ENCODE data around the gene CAMK2G.
"Not testable (repeated sequence)": the region's sequence is repeated elsewhere in the genome, so short reads cannot be mapped to it uniquely, and the experiment has no call there.

CAMK2G gene

DNA sequence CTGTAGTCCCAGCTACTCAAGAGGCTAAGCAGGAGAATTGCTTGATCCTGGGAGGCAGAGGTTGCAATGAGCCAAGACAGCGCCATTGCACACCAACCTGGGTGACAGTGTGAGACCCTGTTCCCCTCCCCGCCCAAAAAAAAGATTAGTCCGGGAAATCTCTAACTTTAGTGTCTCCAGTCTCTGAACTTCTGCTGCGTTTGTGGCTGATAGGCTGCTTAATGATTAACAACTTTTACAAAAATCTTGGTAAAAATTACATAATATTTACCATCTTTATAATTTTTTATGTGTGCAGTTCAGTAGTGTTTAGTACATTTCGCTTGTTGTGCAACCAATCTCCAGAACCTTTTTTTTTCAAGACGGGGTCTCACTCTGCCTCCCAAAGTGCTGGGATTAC, 26.9 kb upstream of the CAMK2G start:
- DNase-seq: no peak

DNA sequence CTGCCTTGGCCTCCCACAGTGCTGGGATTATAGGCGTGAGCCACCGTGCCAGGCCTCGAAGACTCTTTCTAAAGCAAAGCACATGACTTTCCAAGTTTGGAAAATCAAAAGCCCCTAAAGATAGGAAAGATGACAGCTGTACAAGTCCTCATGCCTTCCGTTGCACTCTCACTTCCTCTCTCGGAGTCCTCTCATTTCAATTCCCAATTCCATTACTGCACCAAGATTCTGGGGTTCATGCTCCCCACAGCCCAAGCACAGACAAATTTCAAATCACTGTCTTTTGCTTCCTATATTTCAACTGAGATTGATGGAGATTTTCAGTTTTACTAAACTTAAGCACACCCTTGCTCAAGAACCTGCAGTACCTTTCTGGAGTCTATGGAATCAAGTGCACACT, 25.7 kb upstream of the CAMK2G start:
- DNase-seq: no peak

DNA sequence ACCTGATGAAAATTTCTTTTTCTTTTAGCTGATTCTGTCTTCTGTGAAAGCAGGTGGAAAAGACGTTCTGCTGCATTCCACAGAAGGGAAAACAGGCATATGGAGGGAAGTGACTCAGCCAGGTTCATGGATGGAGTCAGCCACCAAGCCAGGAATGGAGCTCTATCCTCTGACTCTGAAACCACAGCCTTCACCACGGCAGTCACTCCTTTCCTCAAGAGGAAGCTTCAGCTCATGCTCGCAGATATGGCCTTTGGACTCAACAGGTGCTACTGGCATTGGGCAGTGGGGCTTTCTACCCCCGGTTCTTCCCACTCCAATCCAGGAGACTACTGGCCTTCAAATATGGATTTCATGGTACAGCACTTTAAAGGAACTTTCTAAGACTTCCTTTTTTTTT, 25.1 kb upstream of the CAMK2G start:
- DNase-seq: no peak

DNA sequence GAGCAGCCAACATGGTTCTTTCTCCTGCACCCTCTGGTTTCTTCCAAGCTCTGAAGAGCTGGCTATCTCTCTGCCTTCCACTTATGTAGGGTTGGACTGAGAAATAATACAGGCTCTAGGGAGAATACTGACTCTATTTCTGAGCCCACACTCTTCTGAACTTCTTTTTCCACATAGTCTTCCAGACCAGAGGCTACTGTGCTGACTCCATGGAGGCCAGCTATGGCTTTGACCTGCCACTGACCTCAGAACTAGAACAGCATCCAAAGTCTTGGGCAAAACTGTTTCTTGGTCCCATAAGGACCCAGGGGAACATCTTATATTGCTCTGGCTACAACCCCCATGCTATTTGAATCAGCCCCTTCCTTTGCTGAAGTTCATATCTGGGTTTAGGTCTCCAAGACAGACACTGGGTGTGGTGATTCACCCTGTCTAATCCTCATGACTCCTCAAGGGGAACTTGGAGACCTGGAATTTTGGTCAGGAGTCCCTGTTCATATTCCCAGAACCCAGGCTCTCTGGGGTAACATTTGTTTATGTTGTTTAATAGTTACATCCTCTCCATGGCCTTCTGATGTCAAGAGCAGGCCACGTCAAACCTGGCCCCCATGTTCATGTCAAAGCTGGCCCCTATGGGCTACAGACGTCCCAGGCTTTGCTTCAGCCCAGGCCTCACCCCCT, 24.5 kb upstream of the CAMK2G start:
- DNase-seq: no peak

DNA sequence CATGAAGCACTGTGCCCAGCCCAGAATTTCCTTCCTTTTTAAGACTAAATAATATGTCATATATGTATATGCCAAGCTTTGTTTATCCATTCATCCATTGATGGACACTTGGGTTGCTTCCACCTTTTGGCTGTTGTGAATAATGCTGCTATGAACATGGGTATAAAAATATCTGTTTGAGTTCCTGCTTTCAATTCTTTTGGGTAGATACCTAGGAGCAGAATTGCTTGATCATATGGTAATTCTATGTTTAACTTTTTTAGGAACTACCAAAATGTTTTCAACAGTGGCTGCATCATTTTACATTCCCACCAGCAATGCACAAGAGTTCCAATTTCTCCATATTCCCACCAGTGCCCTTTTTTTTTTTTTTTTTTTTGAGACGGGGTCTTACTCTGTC, 23.3 kb upstream of the CAMK2G start:
- DNase-seq: no peak

DNA sequence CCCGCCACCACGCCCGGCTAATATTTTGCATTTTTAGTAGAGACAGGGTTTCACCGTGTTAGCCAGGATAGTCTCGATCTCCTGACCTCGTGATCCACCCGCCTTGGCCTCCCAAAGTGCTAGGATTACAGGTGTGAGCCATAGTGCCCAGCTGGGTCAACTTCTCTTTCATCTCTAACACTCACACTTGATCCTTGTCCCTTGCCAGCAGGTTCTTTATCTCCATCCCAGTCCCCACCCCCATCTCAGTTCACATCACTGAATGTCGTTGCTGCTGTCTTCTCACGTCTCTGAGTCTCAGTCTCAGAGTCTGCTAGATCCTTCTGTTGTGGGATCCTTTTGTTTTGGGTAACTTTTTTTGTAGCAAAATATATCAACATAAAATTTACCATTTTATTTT, 21.0 kb upstream of the CAMK2G start:
- not testable (repeated sequence) for DNase-seq

DNA sequence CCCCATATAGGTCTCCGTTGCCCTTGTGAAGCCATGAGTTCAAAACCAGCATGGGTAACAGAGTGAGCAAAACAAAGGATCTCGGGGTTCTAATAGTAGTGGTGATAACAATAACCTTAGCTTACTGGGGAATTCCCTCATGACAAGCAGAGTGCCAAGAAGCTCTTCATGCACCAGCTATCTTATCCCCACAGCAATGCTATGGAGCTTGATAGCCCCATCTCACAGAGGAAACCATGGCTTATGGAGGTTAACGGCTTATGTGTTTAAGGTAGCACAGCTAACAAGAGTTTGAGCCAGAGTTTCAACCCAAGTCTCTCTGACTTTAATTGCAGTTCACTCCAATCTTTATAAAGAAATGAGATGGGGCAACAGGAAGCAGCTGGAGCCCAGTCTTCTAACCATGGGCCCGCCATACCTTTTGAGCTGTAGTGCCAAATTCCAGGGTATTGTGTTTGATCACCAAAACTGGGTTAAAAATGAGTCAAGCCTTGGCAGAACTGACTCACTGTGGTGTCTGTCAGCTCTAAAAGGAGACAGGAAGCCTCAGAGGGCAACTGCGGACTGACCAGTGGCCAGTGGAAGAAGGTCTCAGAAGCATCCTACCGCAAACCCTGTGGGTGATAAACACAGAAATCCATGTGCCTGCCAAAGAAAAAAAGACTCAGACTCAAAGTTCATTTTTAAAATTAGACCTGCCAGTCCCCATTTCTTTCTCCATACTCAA, 20.1 kb upstream of the CAMK2G start:
- peak; percentile 60 for DNase-seq

DNA sequence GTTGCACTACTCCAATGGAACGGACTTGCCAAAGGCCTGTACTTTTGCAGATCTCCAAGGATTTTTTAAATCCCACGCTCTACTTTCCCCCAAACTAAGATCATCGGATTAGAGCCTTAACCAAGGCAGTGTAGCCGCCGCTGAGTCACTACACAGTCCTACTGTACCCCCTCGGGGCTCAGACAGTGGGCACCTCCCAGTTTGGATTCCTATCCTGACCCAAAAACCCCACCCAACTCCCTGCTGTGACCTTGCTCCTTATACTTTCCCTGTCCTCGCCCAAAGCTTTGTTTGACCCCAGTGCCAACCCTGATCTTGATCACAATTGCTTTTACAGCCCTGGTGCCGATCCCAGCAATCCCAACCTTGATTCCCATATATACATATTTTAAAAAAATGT, 19.1 kb upstream of the CAMK2G start:
- no peak for DNase-seq

DNA sequence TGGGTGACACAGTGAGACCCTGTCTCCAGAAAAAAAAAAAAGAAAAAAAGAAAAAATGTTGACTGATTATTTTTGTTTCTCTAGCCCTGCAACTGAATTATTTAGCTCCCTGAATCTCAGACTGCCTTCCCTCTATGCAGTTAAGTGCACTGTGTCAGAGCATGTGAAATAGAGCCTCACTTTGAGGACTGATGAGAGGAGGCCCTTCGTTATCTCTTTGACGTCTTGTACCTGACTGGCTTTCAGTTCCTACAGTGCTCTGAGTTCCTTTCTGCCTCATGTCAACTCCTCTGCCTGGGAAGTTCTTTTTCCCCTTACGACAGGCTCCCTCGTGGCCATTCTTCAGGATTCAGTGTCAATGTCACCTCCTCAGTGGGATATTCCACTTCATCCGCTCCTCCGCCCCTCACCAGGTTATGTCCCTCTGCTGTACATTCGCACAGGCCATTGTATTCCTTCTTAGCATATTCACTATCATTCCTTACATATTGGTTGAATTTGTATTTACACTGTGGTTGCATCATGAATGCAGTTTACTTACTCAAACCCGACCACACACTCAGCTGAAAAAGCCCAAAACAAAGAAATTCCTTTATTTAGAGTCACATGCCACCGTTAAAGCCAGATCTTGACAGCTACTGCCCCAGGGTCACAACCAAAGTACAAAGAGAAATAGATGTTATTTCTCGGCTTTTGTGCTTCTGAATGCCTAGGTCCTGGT, 18.1 kb upstream of the CAMK2G start:
- no peak for DNase-seq

DNA sequence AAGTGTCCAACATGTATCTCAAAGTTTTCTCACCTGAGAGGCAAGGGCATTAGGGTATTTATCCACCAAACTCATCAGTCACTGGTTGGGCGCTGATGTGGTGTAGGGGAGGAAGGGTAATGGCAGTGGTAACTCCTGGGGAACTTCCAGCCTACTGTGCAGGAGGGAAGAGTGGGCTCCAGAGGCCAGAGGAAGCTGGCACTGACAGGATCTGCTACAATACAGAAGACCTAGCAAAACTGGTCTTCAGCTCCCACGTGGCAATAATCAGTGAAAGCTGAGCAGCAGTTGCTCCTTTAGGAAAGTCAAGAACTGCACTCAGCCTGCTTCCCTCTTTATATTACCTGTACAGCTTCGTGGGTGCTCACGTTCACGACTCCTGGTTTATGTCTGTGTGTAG, 17.2 kb upstream of the CAMK2G start:
- DNase-seq: no peak

DNA sequence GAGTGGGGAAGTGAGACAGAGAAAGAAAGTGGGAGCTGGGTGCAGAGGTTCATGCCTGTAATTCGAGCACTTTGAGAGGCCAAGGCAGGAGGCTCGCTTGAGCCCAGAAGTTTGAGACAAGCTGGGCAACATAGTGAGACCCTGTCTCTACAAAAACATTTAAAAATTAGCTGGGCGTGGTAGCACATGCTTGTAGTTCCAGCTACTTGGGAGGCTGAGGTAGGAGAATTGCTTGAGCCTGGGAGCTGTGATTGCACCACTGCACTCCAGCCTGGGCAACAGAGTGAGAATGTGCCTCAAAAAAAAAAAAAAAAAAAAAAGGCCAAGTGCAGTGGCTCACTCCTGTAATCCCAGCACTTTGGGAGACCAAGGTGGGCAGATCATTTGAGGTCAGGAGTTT, 16.5 kb upstream of the CAMK2G start:
- not testable (repeated sequence) for DNase-seq

DNA sequence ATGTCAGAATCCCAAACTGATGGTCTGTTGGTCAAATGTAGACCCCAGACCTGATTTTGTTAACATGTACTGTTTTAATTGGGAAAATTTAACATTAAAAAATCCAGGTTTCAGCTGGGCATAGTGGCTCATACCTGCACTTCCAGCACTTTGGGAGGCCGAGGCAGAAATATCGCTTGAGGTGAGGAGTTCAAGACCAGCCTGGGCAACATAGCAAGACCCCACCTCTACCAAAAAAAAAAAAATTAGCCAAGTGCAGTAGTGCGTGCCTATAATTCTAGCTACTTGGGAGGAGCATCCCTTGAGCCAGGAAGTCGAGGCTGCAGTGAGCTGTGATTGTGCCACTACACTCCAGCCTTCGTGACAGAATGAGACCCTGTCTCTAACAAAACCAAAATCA, 15.9 kb upstream of the CAMK2G start:
- no peak for DNase-seq

DNA sequence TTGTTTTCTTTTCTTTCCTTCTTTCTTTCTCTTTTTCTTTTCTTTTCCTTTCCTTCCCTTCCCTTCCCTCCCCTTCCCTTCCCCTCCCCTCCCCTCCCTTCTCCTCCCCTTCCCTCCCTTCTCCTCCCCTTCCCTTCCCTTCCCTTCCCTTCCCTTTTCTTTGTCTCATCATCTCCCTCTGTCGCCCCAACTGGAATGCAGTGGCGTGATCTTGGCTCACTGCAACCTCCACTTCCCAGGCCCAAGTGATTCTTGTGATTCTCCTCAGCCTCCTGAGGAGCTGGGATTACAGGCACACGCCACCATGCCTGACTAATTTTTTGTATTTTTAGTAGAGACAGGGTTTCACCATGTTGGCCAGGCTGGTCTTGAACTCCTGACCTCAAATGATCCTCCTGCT, 15.1 kb upstream of the CAMK2G start:
- DNase-seq: not testable (repeated sequence)

DNA sequence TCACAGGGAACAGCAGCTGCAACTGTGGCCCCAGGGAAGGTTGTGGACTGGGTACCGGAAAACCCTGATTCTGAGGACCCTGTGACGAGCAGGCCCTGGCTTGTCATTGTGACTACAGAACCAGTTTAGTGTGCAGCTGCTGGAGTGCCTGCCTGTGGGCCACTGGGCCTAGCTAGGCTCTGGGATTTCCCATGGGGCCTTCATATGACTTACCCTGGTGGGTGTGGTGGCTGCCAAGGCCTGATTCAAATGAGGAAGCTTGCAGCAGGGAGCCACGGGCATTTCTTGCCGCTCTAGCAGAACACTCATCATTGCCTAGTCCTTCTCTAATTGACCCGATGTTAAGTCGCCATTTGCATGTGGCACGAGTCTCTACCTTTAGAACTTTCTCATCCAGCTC, 14.7 kb upstream of the CAMK2G start:
- DNase-seq: no peak

DNA sequence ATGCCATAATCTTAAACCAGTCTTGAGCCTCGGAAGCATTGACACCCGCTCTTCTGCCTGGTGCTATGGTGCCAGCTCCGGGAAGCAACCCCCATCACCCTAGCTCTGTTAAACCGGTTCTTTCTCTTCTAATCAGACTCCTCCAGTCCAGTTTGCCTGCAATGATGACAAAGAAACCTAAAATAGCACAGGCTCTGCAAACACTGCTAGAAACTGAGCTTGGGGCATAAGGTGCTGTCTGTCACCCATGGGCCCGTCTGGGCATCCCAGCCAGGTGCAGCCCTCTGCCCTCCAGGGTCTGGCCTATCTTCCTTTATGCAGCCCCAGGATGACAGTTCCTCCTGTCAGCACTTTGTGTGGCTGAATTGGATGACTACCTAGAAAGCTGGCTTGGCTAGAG, 14.2 kb upstream of the CAMK2G start:
- no peak for DNase-seq

DNA sequence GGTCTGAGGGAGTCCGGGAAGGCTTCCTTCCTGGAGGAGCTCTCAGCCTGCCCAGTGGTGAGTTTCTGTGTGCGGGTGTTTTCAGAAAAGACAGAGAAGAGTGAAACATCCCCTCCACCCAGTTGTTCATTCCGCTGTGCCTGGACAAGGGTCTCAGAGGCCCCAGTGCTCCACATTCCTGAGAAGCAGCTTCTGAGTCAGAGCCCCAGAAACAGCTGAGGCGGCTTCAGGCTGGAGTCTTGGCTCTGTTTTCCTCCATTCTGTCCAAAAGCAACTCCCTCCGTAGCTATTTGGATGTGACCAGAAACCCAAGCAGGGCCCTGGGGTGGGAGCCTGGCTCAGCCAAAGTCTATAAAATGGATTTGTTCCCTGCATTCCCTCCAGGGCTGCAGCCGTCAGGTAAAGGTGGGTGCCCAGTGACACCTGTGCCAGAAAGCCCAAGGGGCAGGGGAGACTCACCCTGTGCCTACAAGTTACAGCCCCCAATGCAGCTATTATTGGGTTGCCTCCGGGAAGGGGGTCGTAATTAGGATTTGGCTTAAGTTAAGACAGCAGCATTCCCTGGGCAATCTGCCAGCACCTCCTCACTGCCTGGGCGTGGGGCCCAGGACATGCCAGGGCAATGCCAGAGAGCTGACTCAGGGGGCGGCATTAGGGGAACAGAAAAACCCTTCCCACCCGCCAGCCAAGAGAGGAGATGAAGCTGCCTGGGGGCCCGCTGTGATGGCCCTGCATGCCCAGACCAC, 13.1 kb upstream of the CAMK2G start:
- no peak for DNase-seq

DNA sequence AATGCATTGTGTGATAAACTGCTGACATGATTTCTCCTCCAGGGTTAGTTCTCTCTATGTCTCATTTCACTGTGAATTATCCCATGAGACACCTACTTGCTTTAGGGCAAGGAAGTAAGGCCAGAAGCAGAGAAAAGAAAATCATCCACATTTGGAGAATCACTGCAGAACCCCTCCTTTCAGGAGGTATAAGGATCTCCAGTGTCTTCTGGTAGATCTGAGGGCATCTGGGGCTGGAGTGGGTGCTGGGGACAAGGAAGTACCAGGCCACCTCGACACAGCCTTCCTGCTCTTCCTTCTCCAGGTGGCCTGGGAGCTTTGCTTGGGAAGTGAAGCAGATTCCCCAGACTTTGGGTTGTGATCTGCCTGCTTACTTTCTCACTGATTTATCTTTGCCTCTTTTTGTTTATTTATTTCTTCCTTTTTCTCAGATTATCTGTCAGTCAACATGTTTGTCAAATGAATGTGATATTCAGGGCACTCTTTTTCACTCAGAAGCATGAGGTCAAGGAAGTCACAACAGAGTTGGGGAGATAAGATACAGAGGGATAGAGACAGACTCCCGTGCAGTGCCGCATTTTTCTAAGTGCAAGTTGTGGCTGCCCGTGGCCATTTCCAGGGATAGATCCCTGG, 12.4 kb upstream of the CAMK2G start:
- no peak for DNase-seq

DNA sequence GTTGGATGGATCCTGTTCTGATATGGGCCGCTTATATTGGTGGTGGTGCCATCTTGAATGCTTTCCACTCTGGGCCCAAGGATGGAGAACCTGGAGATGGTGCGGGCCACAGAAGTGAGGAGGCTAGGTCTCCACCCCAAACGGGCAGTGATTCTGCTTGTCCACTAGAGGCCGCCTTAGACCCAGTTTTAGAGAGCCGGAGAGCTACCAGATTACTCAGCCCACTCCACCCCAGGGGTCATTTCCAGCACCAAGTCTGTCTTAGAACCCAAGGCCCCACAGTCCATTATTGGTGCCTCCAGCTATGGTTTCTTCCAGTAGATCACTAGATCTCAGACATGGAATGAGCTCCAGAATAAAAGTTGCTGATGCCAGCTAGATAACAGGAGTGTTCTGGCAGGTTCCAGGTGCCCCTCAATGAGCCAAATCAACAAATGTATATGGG, 11.8 kb upstream of the CAMK2G start:
- DNase-seq: peak; percentile 71

DNA sequence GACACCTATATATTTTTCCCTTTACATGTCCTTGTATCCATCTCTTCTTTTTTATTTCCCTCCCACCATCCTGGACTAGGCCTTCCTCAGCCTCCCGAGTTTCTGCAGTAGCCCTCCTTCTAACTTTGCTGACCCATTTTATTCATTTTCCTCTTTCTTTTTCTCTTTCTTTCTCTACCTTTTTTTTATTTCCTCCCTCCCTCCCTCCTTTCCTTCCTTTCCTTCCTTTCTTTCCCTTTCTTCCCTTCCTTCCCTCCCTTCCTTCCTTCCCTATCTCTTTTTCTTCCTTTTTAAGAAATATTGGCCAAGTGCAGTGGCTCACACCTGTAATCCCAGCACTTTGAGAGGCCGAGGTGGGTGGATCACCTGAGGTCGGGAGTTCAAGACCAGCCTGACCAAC, 9.7 kb upstream of the CAMK2G start:
- DNase-seq: no peak

DNA sequence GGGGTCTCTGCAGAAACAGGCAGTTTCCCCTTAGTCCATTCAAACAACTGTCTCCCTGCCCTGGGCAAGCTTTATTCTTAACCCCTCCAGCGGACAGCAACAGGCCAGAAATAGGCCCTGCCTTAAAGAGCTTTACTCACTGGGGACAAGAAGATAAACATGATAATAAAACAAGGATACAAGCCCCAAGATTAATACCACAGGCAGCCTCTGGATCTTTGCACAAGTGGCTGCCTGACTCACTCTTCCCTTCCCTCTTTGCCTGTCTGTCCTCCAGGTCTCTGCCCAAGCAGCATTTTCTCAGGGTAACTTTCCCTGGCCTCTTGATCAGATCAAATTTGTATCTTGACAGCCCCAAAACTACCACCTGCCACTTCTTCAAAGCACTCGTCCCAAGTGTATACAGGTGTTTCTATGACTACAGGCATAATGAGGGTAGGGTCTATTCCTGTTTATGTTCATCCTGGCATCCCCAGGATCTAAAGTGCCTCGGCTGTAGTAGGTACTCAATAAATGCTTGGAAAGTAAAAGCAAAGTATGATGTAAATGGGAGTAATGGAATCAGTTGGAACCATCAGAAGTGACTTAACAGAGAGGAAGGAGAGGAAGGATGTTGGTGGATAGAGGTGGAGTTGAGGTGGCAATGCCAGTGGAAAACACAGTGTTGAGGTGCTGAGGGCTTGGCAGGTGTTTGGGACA, 7.0 kb upstream of the CAMK2G start:
- no peak for DNase-seq

DNA sequence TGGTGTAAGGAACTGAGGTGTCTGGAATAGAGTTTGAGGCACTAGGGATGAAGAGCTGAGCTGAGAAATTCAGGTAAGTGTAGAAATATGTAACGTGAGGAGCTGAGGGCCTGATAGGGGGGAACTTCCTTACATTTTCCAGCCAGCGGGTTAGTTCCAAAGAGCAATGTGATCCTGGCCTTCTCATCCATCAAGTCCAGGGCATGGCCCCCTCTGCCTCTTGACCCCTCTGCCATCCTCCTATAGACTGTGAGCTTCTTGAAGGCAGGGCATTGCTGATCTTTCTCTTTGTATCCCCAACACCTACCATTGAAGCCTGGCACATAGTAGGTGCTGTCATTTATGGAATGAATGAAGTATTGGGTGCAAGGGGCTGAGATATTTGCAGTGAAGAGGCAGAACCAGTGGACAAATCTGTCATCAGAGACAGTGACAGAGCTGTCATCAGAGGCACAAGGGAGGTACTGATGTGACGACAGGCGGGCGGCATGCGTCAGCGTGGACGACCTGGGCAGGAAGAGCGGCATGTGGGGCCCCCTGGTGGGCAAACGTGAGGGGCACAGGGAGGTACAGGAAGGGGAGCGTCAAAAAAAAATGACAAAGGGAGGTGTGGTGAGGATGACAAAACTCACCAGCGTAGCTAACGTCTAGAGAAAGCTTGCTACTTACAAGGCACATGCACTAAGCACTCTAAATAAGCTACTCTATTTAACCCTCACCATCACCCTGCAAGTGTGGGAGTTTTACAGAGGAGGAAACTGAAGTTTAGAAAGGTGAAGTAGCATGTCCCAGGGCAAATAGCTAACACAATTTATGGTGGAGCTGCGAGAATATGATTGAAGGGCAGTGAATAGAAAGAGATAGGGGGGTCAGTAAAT, 5.2 kb upstream of the CAMK2G start:
- DNase-seq: peak; percentile 93

All from CD4-positive, alpha-beta T cell treated with Interleukin-4 for 4 hours (primary cell).